ENCODE measurements around the gene HTT-AS.
"Not testable (repeated sequence)": the region's sequence is repeated elsewhere in the genome, so short reads cannot be mapped to it uniquely, and the experiment has no call there.

HTT-AS gene

DNA sequence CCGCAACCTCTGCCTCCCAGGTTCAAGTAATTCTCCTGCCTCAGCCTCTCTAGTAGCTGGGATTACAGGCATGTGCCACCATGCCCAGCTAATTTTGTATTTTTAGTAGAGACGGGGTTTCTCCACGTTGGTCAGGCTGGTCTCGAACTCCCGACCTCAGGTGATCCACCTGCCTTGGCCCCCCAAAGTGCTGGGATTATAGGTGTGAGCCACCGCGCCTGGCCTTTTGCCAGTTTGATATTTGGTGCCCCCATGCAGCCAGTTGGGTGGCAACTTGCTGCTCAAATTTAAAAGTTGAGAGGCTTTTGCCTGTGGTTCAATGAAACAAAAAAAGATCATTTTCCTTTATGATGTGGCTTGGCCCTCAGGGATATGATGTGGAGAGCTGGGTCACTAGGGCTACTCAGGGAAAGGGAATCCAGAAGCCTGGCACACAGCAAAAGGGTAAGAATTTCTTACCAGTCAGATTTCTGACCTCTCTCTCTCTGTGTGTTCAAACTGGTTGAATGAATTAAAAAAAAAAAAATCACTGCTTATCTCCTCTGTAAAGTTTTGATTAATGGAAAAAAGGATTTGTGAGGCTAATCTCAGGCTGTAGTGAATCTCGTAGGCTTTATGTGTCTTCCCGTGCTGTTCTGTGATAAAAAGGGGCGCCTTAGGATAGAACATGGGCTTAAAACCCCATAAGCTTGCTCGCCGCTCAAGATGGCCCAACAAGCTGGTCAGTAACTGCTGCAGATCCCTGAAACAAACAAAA is 23.0 kb downstream of the HTT-AS start:
- not testable (repeated sequence) for DNase-seq (ENCODE audit: low spot score)

DNA sequence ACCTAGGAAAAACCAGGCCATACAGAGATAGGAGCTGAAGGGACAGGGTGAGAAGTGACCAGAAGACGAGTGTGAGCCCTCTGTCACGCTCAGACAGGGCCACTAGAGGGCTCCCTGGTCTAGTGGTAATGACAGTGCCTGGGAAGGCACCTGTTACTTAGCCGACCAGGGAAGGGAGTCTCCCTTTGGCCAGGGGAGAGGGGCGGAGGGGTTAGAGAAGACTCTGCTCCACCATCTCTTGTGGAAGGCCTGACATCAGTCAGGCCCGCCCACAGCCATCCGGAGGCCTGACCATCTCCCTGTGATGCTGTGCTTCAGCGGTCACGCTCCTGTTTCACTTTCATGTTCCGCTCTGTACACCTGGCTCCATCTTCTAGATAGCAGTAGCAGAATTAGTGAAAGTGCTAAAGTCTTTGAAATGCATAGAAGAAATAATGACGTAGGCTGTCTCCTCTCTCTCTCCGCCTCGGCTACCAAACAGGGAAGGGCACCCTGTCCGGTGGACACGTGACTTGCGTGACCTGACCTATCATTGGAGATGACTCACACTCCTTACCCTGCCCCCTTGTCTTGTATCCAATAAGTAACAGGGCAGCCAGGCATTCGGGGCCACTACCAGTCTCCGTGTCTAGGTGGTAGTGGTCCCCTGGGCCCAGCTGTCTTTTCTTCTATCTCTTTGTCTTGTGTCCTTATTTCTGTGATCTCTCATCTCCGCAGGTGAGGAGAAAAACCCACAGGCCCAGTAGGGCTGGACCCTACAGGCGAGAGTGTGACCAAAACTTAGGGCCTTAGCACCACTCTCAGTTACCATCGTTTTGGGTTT is 26.7 kb downstream of the HTT-AS start:
- peak; percentile 32 for DNase-seq (ENCODE audit: low spot score)

DNA sequence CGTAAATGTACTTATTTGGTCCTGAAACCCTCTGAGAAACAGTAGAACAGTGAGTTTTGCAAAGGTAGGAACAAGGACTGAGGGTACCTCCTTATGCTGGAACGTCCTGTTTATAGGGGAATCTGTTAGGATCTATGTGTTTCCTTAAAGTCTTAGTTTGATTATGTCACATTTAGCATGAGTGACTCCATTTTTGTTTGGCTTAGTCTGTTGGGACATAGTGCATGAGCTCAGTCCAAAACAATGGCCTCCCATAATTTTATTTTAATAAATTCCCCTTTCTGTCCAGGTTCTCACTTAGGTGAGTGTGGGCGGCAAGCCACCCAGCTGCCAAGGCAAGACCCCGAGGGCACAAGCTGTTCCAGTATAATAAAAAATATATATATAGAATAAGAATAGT is 27.7 kb downstream of the HTT-AS start:
- DNase-seq (ENCODE audit: low spot score) = no peak

DNA sequence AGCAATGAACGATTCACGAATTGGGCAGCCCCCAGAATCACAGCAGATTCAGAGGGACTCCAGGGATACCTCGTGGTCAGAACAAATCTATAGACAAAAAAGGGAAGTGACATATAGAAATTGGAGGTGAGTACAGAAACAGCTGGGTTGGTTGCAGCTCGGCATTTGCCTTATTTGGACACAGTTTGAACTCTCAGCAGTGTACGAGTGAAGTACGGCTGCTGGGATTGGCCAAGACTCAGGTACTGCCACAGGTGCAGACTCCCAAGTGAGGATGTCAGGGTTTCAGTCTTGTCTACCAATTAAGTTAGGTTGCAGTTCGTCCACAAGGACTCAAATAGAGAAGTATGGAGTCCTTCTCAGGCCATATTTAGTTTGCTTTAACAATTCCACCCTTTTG is 28.2 kb downstream of the HTT-AS start:
- DNase-seq (ENCODE audit: low spot score) = no peak

DNA sequence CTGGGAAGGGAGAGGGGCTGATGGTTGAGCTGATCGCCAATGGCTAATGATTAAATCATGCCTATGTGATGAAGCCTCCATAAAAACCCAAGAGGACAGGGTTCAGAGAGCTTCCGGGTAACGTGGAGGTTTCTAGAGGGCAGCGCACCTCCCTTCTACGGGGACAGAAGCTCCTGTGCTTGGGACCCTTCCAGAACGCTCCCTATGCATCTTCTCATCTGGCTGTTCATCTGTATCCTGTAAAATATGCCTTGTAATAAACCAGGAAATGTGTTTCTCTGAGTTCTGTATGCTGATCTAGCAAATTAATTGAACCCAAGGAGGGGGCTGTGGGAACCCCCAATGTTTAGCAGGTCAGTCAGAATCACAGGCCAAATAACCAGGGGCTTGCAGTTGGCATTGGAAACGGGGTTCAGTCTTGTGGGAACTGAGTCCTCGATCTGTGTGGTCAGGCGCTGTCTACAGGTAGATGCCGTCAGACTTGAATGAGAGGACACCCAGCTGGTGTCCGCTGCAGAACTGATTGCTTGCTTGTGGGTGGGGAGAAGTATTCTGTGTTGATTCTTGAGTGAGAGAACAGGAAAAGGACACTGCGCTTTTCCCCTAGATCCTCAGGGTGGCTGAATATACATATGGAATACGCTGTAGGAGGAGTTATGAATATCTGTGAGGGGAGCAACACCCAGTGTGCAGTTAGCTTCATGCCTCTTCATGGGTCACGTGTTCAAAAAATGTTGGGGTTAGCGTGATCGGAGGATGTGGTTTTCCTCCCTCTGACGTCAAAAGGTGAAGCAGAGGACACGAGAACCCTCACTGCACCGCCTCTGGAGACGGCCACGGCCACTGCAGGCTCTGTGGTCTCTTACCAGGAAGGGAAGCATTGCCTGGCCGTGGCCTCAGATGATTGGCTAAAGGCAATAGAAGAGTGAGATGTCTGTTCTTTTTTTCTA is 29.2 kb downstream of the HTT-AS start:
- DNase-seq (ENCODE audit: low spot score) = no peak

DNA sequence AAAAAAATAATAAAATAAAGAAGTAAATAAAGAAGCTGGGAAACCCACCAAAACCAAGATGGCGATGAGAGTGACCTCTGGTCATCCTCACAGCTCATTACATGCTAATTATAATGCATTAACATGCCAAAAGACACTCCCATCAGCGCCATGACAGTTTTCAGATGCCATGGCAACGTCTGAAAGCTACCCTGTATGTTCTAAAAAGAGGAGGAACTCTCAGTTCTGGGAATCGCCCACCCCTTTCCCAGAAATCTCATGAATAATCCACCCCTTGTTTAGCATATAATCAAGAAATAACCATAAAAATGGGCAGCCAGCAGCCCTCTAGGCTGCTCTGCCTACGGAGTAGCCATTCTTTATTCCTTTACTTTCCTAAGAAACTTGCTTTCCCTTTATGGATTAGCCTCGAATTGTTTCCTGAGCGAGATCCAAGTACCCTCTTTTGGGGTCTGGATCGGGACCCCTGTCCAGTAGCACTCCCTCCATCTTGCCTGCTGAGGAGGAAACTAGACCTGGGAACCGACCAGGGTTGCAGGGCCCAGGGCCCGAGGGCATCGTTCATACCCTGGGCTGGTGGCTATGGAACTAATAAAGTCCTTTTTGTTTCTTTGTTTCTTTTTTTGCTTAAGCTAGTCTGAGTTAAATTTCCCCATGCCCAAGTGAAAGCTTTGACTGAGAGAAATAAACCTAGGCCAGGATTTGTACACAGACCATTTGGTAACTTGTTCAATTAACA is 30.9 kb downstream of the HTT-AS start:
- DNase-seq (ENCODE audit: low spot score) = no peak

DNA sequence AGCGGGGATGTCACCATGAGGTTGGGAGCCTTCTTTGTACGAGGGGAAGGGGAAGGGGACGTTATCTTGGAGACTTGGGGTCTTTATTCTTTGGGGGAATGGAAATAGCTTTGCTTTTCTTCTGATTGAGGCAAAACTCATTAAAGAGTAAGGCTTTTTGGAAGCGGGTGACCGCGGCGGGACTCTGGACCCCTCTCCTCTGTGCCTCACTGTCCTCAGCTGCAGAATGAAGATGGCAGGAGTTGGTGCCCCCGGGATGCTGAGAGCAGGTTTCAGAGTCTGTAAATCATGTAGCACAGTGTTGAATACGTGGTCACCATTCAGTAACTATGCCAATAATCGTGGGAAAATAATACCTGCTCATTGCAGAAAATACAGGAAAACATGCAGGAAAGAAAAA is 32.1 kb downstream of the HTT-AS start:
- DNase-seq (ENCODE audit: low spot score) = no peak

DNA sequence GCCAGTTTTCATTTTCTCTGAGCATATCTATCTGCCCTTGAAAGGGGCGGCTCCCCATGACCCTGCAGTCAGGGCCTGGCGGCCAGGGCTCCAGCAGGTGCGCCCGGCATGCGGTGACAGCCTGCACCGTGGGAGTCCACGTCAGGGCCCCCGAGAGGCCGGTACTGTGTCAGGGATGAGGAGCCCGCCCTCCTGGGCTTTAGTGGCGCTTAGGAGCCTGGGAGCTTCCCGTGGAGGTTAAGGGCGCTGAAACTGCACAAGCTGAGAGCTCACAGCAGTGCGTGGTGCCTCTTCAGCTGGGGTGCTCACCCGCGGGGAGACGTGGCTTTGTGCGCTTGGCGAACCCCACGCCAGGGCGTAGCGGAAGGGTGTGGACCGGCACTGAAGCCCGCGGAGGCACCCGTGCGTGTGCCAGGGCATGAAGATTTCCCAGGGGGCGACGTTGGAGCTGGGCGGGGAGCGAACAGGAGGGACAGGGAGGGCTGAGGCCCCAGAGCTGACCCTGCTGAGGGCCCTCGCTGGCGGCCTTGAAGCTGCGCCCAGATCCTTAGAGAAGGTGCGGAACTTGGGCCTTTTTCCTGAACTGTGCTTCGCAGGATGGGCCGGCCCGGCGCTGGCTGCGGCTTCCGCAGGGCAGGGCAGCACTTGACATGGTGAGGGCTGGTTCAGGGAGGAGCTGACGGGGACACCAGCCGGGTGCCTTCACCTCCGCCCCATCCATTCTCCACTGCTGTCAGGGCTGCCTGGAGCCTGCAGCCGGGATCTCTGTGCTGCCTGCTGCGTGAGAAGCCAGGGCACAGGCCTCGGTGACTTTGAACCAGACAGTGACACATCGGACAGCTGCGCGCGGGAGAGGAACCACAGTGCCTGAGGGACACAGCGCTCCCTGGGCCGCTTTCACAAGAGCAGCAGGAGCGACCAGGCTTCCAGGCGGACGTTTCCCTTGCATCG is 32.9 kb downstream of the HTT-AS start:
- DNase-seq (ENCODE audit: low spot score) = no peak

DNA sequence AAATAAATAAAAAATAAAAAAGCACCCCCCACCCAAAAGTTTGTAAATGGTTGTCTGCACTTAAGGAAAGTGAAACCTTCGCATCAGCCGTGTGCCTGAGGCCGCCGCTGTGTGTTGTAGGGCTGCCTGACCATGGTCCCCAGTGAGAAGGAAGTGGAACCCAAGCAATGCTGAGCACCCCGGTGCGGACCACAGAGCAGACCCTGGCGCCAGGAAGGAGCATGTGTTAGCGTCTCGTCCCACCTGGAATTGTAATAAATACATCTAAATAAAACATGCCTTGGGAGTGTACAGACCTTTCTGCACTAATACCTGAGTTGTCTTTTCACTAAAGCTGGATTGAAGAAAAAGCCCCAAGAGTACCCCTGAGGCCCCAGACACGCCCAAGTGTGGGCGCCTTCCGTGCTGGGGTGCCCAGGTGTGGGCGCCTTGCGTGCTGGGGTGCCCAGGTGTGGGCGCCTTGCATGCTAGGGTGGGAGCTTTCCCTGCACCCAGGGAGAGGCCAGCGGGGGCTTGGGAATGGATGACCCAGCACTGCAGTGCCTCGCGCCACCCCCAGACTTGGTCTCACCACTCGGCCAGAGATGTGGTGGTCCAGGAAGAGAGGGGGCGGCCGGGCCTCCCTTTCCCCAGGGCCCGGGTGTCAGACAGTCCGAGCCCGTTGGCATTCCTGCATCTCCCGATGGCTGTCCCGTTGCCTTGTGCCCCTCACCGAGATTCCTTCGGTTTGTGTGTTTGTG is 33.7 kb downstream of the HTT-AS start:
- DNase-seq (ENCODE audit: low spot score) = no peak

DNA sequence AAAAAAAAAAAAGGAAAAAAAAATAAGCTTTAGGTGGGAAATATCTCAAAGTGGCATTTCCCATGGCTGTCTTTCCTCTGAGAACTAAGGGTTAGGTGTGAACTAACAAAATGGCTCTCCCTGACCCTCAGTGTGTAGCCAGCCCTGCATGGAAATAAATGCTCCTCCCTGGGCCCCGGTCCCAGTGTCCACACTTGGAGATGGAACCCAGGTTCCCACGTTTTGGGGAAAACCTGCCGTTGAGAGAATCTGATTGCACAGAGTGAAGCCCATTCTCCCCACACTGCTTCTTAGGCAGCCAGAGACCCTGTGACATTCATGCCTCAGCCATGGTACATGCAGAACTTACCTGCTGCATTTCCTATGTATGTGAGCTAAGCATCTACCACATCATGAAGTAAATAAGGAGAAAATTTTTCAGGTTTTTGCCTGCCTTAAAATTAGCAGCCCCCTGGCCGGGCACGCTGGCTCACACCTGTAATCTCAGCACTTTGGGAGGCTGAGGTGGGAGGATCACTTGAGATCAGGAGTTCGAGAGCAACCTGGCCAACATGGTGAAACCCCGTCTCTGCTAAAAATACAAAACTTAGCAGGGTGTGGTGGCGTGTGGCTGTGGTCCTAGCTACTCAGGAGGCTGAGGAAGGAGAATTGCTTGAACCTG is 34.5 kb downstream of the HTT-AS start:
- no peak for DNase-seq (ENCODE audit: low spot score)

DNA sequence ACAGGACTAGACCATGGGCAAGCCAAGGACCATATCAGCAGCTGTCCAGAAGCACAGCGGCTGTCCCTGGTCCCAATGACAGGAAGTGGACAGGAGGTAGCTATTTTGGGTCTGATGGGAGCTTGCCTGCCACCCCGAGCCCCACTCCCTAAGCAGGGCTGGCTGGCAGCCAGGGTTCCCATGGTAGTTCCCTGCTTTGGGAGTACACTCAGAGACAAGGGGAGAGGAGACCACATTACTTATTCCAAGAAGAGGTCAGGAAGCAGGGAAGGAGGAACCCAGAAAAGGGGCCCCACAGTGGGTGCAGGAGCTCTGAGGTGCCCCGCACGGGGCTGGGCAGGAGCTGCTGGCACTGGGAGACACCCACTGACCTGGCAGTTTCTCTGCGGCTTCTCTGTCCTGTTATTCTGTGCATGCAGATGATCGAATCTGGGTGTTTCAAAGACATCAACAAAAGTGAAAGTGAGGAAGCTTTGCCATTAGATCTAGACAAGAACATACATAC is 36.3 kb downstream of the HTT-AS start:
- no peak for DNase-seq (ENCODE audit: low spot score)

DNA sequence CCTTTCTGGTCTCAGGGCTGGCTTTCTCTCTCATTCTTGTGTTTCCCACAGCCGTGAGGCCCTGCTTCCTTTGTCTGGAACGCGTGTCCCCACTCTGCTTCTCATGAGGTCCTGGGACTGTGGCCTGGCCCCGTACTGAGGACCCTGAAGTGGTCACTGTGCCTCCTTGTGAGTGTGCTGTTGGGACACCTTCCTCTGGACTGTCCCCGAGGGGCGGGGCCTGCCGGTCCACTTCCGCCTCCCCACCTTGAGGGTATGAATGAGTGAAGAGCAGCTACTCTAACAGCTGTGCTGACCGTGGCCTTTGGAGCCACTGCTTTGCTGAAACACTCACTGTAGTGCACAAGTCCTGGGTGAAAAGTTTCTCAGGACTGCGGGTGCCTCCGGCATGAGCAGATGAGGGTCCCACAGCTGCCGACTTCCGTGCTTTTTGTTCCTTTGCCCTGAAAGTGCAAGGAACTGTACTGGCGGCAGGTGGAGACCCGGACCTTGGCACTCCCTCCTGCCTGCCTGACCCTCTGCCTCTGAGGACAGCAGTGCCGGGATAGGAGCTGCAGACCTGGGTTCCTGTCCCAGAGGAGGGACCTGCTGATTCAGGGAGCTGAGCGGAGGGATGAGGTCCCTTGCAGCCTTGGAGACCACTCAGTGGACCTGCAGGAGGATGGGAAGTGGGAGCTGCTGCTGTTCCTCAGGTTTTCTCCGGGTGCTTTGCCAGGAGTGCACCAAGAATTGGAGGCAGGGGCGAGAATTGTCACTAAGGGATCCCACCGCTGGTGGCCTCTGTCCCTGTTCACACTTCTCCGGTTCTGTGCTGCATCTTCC is 38.0 kb downstream of the HTT-AS start:
- DNase-seq (ENCODE audit: low spot score) = no peak

DNA sequence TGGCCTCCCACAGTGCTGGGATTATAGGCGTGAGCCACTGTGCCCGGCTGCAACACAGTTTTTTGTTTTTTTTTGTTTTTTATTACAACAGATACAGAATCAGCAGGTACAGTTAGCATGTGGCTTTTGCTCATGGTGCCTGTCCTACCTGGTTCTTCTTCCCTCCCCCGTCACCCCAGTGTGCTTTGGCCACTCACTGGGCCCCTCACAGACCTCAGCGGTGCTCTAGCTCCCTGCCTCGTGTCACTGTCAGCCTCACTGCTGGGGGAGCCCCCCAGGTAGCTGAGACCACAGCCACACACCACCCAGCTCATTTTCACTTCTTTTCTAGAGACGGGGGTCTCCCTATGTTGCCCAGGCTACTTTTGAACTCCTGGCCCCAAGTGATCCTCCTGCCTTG is 38.7 kb downstream of the HTT-AS start:
- DNase-seq (ENCODE audit: low spot score) = no peak

DNA sequence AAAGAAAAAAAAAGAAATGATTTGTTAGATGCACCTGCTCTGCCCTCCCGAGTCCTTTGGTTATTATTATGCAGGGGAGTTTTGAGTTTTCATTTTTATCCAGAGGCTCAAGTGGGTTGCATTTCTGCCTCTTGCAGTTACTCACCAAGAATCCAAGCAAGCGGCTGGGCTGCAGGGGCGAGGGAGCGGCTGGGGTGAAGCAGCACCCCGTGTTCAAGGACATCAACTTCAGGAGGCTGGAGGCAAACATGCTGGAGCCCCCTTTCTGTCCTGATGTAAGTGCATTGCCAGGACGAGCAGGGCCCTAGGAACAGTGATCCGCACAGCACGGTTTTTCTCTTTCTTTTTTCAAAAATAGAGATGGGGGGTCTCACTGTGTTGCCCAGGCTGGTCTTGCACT is 39.1 kb downstream of the HTT-AS start:
- no peak for DNase-seq (ENCODE audit: low spot score)

DNA sequence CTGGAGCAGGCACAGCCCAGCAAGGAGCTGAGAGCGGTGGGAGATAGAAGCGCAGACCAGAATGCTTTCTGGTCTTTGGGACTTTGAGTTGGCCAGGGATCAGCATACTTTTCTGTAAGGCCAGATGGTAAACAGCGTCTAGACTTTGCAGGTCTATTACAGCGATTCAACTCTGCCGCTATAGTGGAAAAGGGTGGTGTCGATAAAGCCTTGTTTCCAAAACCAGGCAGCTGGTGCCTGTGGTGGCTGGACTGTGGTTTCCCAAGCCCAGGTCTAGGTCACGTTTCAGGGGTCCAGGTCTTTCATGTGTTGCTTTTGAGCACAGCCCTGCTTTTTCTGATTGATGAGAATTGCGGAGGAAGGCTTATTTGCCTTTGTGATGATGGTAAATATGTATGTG is 40.1 kb downstream of the HTT-AS start:
- no peak for DNase-seq (ENCODE audit: low spot score)

DNA sequence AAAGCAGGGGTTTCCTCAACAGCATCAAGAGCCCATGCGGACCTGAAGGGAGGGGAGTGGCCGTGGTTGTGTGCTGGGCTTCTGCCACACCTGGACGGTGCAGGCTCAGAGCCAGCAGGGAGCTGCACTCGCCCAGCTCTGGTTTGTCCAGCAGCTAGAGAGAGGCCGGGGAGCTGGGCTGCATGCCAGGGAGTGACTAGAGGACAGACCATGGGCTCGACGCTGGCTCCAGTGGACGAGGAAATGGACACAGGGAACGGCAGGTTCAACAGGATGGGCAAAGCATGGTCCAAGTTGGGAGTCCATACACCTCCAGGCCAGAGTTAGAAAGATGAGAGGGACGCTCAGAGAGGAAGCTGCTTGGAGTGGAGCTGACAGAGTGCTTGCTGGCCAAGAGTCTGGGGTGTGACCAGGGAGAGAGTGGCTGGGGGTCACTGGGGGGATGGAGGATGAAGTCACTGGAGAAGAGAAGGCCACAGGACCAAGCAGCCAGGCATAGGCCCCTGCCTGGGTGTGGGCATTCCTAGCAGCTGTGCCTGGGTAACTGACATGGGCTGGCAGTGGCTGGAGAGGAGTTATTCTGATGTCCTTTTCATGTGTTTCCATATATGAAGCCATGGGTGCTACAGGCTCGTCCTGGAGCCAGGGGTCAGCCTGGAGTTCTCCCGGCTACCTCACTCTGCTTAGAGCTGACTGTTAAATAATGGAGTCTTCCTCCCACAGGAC is 42.8 kb downstream of the HTT-AS start:
- DNase-seq (ENCODE audit: low spot score) = no peak

DNA sequence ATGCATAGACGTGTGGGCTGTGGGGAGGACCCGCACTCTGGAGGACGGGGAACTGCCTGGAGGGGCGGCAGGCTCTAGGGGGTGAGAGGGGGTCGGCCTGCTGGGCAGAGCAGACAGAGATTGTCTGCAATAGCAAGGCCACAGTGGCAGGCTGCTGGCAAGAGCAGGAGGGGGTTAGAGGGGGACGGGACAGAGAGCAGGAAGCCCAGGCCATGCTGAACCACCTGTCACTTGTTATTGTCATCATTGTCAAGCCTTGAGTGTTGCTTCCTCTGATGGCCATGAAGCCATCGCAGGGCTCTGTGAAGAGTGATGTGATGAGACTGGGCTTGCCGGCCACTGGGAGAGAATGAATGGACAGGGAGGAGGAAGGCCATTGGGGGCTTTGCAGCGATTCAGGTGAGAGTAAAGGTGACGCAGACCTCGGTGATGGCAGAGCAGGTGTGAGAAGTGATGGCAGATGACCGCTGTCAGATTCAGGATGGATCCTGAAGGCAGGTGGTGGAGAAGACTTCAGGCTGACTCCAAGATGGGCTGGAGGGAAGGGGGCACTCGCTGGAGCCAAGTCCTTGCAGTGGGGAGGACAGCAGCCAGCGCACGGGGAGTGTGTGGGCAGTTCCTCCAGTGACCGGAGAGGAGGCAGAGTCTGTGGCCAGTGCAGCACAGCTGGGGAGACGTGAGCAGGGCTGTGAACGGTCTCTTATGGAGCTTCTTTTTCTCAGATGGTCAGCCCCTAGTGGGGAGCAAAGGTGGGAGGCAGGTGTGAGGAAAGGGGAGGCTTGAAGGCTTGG is 43.6 kb downstream of the HTT-AS start:
- no peak for DNase-seq (ENCODE audit: low spot score)
